Right cardiac atrium (tissue), 5 donors: ENCODE results near the gene TSHZ2. TPM values are rescaled to one million over a fixed set of nuclear protein-coding genes. Genes with fewer than 3 reads are reported as not detected.

Experiments used
- ATAC-seq, 2 donors: fragments of 200-7000 bp; cut with Tn5 transposase; one replicate each; pipeline versions ENCODE4 v1.8.0 to v1.9.1; 2020; ENCODE audit warnings: moderate library complexity in 2 of 2, mild to moderate bottlenecking in 1 of 2
- DNase-seq, 3 donors: peaks; one replicate each; pipeline ENCODE4 v3.0.0-alpha.2; 2020
- H3K27ac ChIP-seq: one replicate; pipeline ENCODE4 v1.5.1; 2013; ENCODE audit warnings: mild to moderate bottlenecking, low read length, control low read depth, moderate library complexity
- H3K27me3 ChIP-seq: one replicate; pipeline ENCODE4 v1.6.1; 2013; ENCODE audit not compliant: control insufficient read depth, insufficient read depth
- H3K4me1 ChIP-seq: one replicate; pipeline ENCODE4 v1.6.1; 2013; ENCODE audit warnings: low read length; ENCODE audit not compliant: control insufficient read depth, insufficient read depth
- H3K4me3 ChIP-seq: one replicate; pipeline ENCODE4 v1.5.1; 2013; ENCODE audit warnings: low read length, control low read depth
- H3K9me3 ChIP-seq: one replicate; pipeline ENCODE4 v1.6.1; 2013; ENCODE audit warnings: low read length; ENCODE audit not compliant: control insufficient read depth
- WGBS: extraction: QIAGEN DNeasy Blood & Tissue Kit; methylation state at CpG from one replicate; pipeline ENCODE4 v1.1.7; 2013; 5-methylcytosine and 5-hydroxymethylcytosine counted together
- intact Hi-C, 4 donors: fragments of 100-400 bp; cut with DNase I; formaldehyde crosslinking; loops; one replicate each; pipeline versions ENCODE4 v1.11.0 to v1.14.0; 2022 to 2023
- polyA plus RNA-seq: library from polyadenylated mRNA; stranded (reverse); fragments of 200-250 nt; gene quantifications from one replicate; pipeline ENCODE4 v1.2.3, GENCODE V29; 2013
- total RNA-seq, 4 donors: library from RNA; stranded (reverse); fragmentation: NEBNext Ultra II Directional; extraction: Animal tissue kit (Norgen Biotek cat#: 25700); gene quantifications; one replicate each; pipeline ENCODE4 v1.2.1, GENCODE V29; 2021
- donor health status: healthy with polysubstance abuse.
- donor health status: DM: no; HTN: yes; CAD: no.
- donor health status: DM: no; HTN: no; CAD: no.
- donor health status: DM: no; HTN: yes; CAD: no; lungs with severe emphysema.
- donor health status: DM: yes; HTN: yes; CAD: no.

The TSHZ2 gene
- total and polyA plus RNA-seq, 5 donors, result 2.3 to 8.9 (median 6.9) TPM

DNA sequence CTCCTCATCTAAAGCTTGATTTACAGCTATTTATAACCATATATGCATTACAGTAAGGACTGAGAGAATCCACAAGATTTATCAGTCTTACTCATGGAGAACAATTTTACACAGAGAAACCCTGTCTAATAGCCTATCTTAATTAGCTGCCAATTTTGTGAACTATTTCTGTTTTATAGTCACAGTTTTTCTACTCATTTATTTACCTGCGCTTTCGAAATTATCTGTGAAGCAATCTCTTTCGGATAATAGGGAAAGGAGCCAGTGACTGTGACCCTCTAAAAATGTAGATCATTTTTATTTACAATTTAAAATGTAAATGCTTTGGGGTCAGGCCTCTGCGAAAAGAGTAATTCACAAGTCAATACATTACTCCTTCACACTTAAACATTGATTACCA, 98.1 kb downstream of the TSHZ2 start:
- H3K4me3 ChIP-seq, result no peak overlapping the region
- no peaks in the 10 kb centered on the region for H3K4me1 ChIP-seq
- no peak overlapping the region for H3K27ac ChIP-seq
- intact Hi-C loops, result no loop called here
- DNase-seq (no peak), ATAC-seq (no peak)
- H3K9me3 ChIP-seq, result peaks cover 3% of the 10 kb centered on the region
- 86% methylated on average over 4 of the region's 4 CpGs for WGBS
- no peaks in the 10 kb centered on the region for H3K27me3 ChIP-seq

DNA sequence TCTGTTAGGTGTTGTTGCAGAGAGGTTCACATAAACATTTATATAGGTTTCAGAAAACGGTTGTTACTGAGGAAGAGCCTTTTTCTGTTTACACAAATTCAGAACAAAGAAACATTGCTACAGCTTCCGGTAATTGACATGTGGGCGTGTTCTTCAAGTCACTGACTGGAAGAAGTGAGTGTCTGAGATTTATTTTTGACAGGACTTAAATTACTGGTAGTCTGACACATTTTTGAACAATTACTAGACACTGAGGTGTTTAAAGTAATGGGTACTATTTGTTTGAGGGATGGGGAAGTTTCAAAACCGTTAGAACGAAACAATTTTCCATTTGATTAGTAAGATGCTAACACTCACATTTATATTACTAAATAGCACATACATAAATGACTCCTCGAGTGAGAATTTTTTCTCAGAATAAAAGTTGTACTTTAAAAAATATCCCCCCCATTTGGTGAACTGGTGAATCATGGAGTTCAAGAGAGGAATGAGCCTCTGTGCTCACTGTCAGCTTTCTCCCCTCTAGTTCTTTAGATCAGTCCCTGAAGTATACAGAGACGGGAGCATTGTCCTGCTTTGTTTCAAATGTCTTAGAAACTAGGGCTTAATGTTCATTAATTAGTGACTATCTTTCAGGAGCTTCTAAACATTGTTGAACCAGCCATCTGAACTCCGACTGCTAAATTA, 98.7 kb downstream of the TSHZ2 start:
- no peak for DNase-seq
- H3K27ac ChIP-seq, result no peak overlapping the region
- intact Hi-C loops, result no loop called here
- H3K9me3 ChIP-seq, result peaks cover 3% of the 10 kb centered on the region
- H3K4me3 ChIP-seq, result no peak overlapping the region
- H3K27me3 ChIP-seq, result no peaks in the 10 kb centered on the region
- 63% methylated on average over 8 of the region's 8 CpGs for WGBS
- ATAC-seq, result no peak
- H3K4me1 ChIP-seq, result no peaks in the 10 kb centered on the region

DNA sequence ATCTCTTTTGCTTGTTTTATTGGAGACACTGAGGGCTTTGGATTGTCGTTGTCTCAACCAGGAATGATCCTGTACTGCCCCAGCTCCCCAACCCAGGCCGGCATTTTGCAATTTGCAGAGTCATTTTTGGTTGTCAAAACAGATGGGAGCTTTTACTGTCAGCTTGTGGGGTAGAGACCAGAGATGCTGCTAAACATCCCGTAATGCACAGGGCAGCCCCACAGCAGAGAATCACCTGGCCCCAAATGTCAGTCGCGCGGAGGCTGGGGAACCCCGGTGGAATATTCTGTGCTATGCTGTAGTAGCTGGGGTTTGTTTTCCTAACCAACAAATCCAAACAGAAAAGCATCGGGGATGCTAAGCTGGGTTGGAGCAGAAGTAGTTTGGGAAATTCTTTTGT, 99.7 kb downstream of the TSHZ2 start:
- Histone ChIP-seq H3K9me3 (peaks cover 3% of the 10 kb centered on the region), H3K27me3 (no peaks in the 10 kb centered on the region), H3K4me3 (no peak overlapping the region), H3K4me1 (no peaks in the 10 kb centered on the region), H3K27ac (no peak overlapping the region)
- intact Hi-C loops, result no loop called here
- no peak for DNase-seq
- 89% methylated on average over 8 of the region's 8 CpGs for WGBS
- no peak for ATAC-seq

GRCh38 chr20:53072923-53073579, 100.9 kb downstream of the TSHZ2 start:
- intact Hi-C loops, result no loop called here
- Histone ChIP-seq H3K4me1 (no peaks in the 10 kb centered on the region), H3K9me3 (no peaks in the 10 kb centered on the region), H3K27ac (no peak overlapping the region), H3K27me3 (no peaks in the 10 kb centered on the region), H3K4me3 (no peak overlapping the region)
- WGBS, result 100% methylated on average over 1 of the region's 1 CpG
- DNase-seq, result no peak
- no peak for ATAC-seq

DNA sequence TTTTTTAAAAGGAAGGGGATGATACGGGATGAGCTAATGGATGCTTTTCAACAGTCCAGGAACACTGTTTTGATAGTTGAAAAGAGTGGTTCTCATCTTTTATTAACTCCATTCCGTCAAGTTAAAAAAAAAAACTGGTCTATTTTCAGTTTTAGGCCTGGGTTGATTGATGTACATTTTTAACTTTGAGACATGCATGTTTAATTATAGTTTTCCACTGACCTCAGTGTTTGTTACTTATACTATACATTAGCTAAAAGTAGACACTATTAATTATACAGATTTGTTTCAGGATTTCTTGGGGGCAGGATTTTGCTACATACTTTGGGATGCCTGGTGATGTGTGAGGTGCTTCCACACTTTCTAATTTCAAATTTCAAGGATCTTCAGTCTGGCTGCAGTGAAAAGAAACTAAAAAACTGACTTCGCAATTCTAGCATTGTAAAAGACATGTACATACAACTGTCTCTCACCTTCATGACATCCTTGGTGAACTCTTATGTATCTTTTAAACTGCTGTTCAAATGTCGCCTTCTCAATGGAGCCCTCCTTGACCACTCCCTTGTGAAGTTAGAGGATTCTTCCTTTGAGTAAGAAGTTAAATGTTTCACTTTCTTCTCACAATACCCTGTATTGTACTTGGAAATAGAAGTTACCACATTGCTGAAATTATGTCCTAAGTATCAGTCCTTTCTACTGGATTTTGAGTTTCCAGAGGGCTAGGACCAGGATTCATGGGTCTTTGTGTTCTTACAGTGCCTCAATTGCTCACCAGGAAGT, 101.7 kb downstream of the TSHZ2 start:
- no peaks in the 10 kb centered on the region for H3K9me3 ChIP-seq
- no peaks in the 10 kb centered on the region for H3K27me3 ChIP-seq
- no peak overlapping the region for H3K4me3 ChIP-seq
- DNase-seq (no peak), ATAC-seq (no peak)
- no peak overlapping the region for H3K27ac ChIP-seq
- 88% methylated on average over 4 of the region's 4 CpGs for WGBS
- no peaks in the 10 kb centered on the region for H3K4me1 ChIP-seq
- intact Hi-C loops, result no loop called here

DNA sequence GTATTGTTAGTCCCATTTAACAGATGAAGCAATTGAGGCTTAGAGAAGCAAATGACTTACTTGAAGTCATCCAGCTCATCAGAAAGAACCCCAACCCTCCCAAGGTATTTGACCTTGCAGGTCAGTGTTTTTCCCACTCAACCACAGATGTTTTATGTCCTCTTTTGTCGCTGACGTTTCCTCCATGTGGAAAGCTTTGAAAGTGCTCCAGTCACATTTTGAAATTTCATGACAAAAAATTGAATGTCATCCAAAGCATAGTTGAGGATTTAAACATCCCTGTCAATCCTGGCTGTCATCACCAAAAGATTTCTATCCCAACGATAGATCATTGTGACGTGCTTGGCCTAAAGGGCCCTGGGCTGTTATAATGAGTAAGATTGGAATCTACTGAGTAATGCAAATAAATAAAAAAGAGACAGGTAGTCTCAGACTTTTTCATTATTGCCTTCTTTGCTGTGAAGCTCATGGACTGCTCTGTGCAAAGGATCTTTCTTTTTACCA, 102.7 kb downstream of the TSHZ2 start:
- ATAC-seq, result no peak
- 74% methylated on average over 4 of the region's 4 CpGs for WGBS

GRCh38 chr20:53076668-53077067, 104.5 kb downstream of the TSHZ2 start:
- no peak overlapping the region for H3K27ac ChIP-seq
- H3K4me1 ChIP-seq, result no peaks in the 10 kb centered on the region
- ATAC-seq, result no peak
- WGBS, result 57% methylated on average over 3 of the region's 3 CpGs
- intact Hi-C loops, result no loop called here
- no peak for DNase-seq
- H3K9me3 ChIP-seq, result no peaks in the 10 kb centered on the region
- H3K4me3 ChIP-seq, result no peak overlapping the region
- H3K27me3 ChIP-seq, result no peaks in the 10 kb centered on the region

More for the DNA sequence above, 102.7 kb downstream of the TSHZ2 start:
- Histone ChIP-seq H3K9me3 (no peaks in the 10 kb centered on the region), H3K27me3 (no peaks in the 10 kb centered on the region), H3K27ac (no peak overlapping the region), H3K4me1 (no peaks in the 10 kb centered on the region), H3K4me3 (no peak overlapping the region)
- no peak for DNase-seq
- intact Hi-C loops, result no loop called here

DNA sequence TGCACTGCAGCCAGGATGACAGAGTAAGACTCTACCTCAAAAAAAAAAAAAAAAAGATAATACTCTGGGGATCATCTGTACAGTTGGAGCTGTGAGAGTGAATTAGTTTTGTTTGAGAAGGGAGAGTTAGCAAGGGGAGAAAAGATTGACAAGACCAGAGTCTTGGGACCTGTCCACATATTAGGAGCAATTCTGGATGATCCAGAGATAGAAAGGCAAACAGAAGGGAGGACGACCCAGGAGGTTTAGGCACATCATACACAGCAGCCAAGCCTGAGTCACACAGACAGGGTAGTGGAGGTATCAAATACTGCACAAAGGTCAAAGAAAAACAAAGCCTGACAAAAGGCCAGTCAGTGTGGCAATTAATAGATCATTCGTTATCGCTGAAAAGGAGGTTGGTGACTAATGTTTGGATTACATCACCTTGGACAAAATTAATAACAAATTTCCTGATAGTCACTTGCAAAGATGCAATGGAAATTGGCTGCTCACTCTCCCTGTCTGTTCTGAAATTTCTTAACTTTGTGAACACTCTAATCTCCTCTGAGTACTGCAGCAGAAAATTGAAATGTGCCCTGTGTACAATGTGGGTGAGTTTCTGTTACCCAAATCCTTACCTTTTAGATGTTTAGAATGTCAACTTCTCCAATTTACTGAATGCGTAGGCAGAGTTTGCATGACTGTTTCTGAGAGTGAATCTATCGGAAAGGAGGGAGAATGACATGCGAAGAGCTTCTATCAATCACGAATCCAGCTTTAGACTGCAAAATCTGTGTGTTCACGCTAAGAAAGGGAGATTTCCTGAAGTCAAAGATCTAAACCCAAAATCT, 105.4 kb downstream of the TSHZ2 start:
- no peaks in the 10 kb centered on the region for H3K27me3 ChIP-seq
- H3K4me1 ChIP-seq, result no peaks in the 10 kb centered on the region
- intact Hi-C loops, result no loop called here
- DNase-seq (peak in 1 of 3 donors; percentile 28), ATAC-seq (peak; percentile 78 to 90)
- no peak overlapping the region for H3K4me3 ChIP-seq
- no peaks in the 10 kb centered on the region for H3K9me3 ChIP-seq
- WGBS, result 61% methylated on average over 8 of the region's 8 CpGs
- H3K27ac ChIP-seq, result no peak overlapping the region

DNA sequence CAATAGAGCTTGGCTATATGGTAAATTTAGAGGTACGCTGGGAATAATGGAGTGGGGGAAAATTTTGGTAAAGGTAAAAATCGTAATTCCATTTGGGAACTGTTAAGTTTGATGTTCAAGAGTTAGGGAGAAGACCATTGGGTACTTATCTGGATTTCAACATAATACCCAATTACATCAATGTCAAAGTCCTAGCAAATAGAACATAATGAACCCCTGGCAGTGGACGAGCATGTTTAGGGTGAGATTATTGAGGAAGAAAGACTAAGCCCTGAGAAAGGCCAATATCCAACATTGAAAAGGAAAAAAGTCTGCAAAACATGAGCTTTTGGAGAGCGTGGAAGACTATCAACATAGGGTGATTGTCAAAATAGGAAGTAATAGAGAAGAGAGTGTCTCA, 106.6 kb downstream of the TSHZ2 start:
- DNase-seq (no peak), ATAC-seq (no peak)
- H3K4me1 ChIP-seq, result no peaks in the 10 kb centered on the region
- no peaks in the 10 kb centered on the region for H3K27me3 ChIP-seq
- H3K27ac ChIP-seq, result no peak overlapping the region
- no peaks in the 10 kb centered on the region for H3K9me3 ChIP-seq
- WGBS, result 89% methylated on average over 4 of the region's 4 CpGs
- no peak overlapping the region for H3K4me3 ChIP-seq
- intact Hi-C loops, result no loop called here

- Histone ChIP-seq H3K27ac (no peak overlapping the region), H3K4me1 (no peaks in the 10 kb centered on the region), H3K9me3 (no peaks in the 10 kb centered on the region), H3K4me3 (no peak overlapping the region), H3K27me3 (no peaks in the 10 kb centered on the region)
- DNase-seq (no peak), ATAC-seq (no peak)
- intact Hi-C loops, result no loop called here
- 50% methylated on average over 6 of the region's 6 CpGs for WGBS
Observed at GRCh38 chr20:53079261-53079691, 107.1 kb downstream of the TSHZ2 start.
